NCI-H748 treated with DMSO at 0.1 percent for 48 hours (cell line): ENCODE measurements around the gene DRICH1.
"Not testable (repeated sequence)": the region's sequence is repeated elsewhere in the genome, so short reads cannot be mapped to it uniquely, and the experiment has no call there.

Experiments used
- DNase-seq: peaks from one replicate; lab custom pipeline; 2025; lab: John Stamatoyannopoulos, UW

Gene DRICH1

DNA sequence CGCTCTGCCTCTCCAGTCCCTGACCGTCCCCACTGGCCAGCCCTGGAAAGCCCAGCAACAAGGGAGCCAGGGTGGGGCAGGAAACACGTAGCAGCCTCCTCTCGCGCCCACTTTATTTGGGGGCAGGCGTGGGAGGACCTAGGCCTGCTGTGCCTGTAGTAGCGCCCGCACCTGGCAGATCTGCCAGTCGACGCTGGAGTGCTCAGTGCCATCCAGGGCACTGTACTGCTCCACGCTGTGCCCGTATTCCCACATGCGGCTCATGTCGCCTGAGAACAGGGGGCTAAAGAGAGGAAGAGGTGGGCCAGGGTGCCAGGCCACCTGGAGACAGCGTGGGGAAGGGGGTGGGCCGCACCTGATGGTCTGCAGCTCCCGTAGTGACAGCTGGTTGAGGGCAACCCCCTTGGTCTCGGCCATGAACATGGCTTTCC, 17.0 kb upstream of the DRICH1 start:
- DNase-seq = no peak

DNA sequence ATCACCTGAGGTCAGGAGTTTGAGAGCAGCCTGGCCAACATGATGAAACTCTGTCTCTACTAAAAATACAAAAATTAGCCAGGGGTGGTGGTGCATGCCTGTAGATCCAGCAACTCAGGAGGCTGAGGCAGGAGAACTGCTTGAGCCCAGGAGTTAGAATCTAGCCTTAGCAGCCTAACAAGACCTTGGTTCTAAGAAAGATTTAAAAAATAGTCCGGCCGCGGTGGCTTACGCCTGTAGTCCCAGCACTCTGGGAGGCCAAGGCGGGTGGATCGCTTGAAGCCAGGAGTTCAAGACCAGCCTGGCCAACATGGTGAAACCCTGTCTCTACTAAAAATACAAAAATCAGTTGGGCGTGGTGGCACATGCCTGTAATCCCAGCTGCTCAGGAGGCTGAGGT, 14.4 kb upstream of the DRICH1 start:
- DNase-seq = not testable (repeated sequence)

DNA sequence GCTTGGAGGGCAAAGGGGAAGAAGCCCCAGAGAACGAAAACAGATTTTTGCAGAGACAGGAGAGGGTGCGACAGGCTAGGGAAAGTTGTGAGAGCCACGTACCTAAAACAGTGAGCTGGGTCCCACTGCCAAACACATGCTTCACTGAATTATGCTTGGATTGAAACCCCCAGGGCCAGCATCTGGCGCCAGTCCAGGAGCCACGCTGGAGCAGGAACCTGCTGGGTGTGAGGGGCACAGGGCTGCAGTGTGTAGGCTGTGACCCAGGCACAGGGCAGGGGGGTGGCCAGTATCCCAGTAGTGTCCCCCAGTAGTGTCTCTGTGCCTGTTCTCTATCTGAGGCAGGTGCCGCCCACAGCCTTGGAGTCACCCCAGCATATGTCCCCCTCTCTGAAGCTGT, 8.1 kb upstream of the DRICH1 start:
- DNase-seq = not testable (repeated sequence)

DNA sequence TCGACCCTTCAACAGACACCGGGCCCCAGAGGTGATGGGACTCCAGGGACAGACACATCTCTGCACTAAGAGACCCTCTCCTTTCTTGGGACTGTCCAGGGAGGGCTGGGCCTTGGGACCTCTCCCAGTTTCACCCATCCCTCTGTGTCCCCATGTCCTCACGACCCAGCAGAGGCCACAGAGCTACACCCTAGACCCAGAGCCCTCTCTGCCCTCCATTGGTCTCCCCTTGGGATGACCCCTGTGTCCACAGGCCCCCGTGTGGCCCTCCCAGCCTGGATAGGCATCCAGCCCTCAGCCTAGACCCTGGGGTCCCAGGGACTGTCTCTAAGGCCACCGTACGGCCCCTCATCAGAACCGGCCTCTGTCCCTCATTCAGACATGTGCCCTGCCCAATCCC, 7.5 kb upstream of the DRICH1 start:
- DNase-seq = no peak

DNA sequence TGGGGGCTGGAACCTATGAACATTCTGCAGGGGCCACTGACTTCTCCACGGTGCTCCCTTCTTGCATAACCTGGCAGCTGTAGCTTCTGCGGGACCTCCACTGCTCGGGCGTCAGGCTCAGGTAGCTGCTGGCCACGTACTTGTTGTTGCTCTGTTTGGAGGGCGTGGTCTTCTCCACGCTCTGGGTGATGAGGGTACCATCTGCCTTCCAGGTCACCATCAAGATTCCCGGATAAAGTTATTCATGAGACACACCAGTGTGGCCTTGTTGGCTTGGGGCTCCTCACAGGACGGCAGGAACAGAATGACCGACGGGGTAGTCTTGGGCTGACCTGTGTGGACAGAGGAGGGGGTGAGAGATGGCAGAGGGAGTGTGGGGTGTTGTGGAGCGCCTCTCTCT, 6.5 kb upstream of the DRICH1 start:
- no peak for DNase-seq

DNA sequence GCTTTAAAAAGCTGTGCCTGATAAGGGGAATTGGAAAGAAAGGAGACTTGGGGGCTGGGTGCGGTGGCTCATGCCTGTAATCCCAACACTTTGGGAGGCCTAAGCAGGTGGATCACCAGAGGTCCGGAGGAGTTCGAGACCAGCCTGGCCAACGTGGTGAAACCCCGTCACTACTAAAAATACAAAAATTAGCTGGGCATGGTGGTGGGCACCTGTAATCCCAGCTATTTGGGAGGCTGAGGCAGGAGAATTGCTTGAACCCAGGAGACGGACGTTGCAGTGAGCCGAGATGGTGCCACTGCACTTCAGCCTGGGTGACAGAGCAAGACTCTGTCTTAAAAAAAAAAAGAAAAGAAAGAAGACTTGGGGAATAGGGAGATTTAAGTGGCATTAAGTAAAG, 3.2 kb upstream of the DRICH1 start:
- not testable (repeated sequence) for DNase-seq

DNA sequence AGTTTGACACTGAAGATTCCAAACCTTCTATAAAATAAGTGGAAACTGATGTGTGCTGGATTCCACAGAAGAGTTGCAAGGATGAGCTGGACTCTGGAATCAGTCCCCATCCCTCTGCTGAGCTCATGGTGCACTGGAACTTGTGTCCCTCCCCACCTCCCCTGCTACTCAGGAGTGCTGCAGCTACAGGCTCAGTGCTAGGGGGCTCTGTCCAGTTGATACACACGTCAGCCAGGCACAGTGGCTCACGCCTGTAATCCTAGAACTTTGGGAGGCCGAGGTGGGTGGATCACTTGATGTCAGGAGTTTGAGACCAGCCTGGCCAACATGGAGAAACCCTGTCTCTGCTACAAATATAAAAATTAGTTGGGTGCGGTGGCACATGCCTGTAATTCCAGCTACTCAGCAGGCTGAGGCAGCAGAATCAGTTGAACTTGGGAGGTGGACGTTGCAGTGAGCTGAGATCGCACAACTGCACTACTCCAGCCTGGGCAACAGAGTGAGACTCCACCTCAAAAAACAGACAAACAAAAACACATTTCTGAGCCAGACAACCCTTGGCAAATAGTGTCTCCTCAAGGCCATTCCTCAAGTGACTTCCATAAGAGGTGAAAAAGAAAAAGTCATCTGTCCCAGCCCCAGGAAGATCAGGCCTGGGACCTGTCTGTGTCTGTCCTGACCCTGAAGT, 3.9 kb downstream of the DRICH1 start:
- DNase-seq = not testable (repeated sequence)

DNA sequence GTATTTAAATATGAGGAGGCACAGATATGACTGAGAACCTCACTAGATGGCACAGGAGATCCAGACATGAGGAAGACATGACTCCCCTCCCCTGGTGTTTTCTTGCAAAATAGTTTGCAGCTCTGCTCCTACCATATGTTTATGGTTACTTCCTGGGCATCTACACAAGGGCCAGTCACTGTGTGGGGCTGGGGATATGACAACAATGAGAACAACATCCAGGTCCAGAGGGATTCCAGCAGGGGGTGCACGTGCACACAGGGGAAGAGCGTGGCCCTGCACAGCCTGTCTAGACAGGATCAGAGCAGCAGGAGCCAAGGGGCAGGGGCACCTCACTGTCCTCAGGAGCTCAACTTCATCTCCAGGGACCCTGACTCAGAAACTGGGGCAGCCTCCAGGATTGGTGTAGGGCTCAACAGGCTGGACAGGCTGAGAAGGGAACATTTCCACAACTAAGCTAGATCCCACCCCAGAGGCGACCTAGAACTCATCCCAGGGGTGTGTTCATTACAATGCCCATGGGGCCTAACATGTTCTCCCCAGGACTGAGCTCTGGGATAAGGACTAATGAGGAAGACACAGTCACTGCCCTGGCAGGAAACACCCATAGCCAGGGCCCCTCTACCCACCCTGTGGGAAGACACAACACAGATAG, 4.6 kb downstream of the DRICH1 start:
- DNase-seq = not testable (repeated sequence)

DNA sequence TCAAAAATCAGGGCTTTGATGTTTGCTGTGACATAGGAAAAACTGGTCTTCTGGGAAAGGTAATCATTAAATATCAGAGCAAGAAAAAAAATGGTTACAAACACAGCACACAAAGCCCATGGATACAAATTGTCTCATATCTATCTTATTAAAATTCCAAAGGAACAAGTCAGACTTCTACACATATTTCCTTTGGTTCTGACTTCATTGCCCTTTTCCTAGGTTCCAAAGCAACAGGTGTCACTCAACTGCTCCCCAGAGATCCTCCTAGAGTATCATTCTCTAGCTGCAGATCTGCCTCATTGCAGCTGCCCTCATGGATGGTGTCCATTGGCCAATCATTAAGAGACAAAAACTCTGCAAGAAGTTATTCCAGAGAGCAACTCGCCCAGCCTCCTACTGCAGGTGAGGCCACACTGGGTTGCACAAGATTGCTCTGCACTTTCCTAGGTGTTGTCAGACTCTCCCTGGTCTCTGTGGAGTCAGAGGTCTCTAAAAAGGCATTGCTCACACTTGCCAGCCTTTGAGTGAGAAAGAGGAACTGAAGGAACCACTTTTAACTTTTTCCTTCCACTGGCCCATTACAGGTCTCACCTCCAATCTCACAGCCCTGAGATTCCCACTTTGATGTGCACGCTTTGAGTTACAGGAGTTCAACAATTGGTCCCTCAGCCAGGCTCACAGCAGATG, 5.7 kb downstream of the DRICH1 start:
- DNase-seq = no peak

DNA sequence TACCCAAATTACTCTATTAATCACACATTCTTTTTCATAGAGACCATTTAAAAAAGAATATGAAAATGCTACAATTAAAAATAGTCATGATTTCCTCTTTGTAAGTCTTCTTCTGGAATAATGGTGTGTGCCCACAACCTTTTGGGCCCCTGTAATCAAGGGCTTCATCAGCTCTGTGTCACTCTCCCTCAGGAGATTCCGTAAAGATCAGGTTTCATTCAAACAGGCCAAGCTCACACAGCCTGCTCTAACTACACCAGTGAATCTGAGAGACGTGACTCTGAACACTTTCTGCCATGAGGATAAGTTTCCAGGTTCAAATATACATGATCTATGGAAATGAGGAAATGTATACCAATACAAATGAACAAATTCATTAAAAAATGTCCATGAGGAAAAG, 9.5 kb downstream of the DRICH1 start:
- DNase-seq = no peak

DNA sequence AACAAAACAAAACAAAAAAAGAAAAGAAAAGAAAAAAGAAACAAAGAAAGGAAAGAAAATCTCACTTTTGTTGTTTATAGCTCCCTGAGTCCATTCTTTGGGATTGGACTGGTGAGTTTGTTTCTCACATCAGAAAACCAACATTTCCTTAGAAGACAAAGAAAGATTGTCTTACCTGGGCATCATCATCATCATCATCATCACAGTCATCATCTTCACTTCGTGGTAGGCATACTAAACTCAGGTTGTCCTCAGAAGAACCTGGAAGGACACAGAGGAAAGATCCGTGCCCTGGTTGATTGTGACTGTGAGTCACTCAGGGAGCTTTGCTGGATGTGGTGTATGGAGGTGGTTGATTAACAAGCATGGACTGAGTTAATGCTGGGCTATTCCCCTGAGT, 10.2 kb downstream of the DRICH1 start:
- not testable (repeated sequence) for DNase-seq

DNA sequence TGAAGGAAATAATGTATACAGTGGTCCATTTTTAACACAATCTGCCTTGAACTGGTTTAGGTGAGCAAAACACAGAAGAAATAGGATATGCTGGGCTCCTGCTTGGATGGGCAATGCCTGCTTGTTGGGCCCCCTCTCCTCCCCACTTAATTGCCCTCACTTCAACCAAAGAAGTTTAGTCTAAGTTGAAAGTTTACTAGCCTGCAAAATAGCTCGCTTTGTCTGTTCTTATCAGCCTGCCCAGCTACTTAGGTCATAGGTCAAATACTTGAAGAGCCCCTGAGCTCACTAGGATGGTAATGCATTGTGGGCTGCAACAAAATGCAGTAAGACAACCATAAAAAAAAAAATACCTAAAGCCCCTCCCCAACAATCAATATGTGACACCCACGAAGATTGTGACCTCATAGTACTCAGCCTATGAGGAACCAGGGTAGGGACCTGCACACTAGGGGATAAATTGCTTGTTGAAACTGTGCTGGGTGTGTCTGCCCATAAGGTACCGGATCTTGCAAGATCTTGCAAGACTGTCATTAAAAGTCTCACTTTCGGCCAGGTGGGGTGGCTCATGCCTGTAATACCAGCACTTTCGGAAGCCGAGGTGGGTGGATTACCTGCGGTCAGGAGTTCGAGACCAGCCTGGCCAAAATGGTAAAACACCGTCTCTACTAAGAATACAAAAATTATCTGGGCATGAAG, 10.9 kb downstream of the DRICH1 start:
- no peak for DNase-seq

DNA sequence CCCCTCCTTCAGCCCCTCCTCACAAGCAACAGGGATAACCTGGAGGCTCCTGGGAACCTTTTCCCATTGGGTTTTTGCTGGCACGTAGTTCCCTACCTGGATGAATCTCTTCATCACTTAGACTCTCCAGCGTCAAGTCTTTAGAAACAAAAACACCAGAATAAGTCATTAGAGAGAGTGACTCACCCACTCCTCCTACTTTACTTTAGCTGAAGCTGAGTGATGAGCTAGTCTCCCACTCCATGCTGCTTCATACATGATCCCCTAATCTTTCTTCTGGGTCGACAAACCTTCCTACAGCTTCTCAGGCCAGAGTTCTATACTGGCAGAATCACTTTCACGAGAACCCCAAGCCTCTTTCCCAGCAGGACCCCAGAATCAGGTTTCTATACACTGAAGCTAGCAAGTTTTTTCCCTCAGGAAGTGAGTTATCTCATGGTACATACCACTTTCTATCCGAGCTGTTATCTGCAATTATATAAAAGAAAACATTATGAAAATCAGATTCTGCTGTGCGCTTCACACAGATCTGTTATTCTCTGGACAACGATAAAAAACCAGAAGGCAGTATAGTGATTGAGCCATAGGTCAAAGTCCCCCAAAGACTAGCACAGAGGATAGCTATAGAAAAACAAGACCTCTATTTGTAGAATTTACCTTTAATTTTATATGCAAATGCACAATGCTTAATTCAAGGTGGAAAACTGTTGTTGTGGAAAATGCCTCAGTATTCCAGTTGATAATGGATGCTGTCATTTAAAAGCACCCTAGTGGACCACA, 18.7 kb downstream of the DRICH1 start:
- no peak for DNase-seq

DNA sequence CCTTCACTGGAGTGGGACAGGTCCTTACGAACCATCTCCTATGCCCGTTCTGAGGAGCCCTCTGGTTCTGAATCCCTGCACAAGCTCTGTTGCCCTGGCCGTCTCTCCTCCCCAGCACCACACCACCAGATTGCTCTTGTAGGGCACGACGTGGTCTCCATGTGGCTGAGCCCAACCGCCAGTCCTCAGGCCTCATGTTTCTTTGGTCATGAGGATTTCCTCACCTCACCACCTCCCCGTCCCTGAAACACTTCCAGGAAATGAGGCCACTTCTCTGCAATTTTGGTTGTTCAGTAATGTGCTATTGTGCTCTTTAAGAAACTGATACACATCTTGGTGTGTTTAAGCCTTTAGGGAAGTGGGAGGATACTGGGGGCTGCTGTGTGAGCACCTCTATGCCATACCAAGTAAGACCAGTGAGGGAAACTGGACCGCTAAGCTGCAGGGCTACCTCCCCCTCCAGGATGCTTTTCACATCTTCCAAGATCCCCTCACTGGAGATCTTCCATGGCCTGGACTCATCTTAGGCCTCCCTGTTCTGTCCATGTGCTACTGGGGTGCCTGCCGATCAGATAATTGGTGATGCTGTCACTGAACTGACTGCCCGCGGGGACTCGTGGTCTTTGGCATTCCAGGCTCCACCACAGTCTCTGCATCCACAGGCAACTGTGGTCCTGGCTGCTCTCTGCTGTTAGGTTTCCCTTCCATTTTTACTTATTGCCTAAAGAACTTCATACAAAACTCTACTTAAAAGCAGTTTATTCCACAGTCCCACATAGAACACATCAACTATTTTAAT, 21.9 kb downstream of the DRICH1 start:
- DNase-seq = no peak

DNA sequence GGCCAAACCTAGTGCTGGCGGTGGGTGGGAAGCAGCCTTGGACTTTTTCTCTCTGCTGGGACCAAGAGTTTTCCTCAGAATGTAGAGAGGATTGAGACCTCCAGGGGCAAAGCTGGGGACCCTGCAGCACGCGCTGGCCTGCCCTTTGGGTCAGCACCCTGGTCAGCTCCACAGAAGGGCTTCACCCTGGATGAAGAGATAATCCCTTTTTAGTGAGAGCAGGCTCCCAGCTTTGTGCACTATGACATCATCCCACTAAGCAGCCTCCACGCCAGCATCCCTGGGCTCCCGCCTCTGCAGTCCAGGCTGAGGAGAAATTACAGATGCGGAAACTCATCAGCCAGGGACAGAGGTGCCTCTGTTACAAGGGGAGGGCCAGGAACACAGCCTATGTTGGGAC, 23.5 kb downstream of the DRICH1 start:
- DNase-seq = no peak

DNA sequence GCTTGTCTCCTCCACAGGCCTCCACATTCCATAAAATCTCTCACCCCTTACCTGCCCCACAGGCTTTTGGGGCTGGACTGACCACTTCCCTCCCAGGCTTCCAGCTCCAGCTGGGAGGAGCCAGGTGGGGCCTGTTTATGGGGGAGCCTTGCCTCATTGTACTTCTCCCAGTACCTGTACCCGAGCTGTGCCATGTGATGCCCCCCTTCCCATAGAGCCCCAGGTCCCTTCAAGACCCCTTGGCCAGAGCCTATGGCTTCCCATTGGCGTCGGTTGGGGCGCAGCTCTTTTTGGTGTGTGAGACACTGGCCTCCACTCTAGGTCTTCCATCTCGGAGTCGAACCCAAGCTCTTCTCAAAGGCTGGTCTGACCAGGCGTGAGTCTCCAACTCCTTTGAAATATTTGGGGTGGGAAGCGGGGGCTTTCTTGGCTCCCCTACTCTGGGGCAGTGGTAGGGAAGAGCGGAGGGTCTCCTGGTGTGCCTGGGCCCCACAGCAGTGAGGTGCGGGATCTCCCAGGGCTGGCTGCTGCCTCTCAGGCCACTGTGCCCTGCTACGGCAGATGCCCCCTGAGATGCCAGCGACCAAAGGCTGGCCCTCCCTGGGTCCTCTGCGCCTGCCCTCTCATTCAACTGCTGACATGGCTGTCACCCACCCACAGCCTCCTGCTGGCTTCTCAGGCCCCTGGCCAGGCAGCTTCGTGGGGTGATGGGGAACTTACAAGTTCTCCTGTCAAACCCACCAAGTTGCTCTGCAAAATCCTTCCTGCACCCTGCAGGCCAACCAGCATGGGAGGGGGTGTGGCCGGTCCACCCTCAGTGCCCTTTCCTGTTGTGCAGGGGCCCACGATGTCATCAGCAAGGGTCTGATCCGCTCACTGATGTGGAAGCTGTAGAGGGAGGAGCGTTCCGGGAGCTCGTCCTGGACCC, 25.7 kb downstream of the DRICH1 start:
- no peak for DNase-seq

DNA sequence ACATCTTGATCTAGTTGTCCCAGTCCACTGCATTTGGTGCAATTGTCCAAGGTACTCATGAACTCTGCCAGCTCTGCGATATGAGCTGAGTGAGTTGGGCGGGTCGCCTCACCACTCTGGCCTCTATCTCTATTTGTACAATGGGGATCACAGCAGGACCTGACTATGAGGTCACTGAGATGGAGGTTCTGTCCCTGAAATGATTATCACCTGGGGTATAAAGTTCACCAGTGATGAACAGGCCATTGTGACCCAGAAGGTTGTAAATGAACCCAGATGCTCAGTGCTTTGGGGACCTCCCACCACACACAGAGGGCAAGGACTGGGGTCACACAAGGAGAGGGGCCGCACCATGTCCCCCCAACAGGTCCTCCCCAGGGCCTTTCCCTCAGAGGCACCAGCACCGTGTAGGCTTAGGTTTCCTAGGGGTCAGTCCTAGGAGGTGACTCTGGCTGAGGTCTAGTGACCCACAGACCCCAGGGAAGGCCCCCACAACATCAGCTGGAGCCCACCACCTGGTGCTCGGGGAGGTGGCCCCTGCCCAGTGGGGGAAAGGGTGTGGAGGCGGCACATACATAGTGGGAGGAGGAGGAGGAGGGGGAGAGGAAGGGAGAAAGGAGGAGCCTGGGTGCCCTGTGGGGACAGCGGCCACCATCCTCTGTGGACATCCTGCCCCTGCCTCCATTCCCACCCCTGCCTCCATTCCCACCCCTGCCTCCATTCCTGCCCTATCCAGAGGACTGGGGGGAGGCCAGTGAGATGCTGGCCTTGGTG, 27.0 kb downstream of the DRICH1 start:
- DNase-seq = no peak

DNA sequence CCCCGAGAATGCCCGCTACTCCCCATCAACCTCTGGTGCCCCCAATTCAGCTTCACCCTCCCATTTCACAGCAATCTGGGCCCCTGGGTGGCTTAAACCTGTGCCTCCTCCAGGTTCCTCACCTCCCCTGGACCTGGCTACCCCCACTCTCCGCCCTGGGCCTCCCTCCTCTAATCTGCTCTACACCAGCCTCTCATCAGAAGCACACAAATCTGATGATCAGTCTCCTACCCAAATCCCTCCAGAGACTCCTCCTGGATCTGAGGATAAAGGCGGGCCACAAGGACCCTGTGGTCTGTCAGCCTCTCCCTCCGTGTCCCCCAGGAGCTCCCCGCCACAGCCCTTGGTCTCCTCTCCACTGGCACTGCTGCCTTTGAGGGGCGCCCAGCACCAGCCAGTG, 28.9 kb downstream of the DRICH1 start:
- DNase-seq = no peak
